Measurements from ENCODE around the gene FMN2.

FMN2 gene

GRCh38 chr1:240423246-240423924, 331.7 kb downstream of the FMN2 start:
- no peak for DNase-seq (ENCODE audit: low read depth in 3 of 3)

- no peak for DNase-seq (ENCODE audit: low read depth in 3 of 3)
These were observed 333.2 kb downstream of the FMN2 start for GRCh38 chr1:240424740-240425464.

GRCh38 chr1:240426051-240426450, 334.4 kb downstream of the FMN2 start:
- DNase-seq (ENCODE audit: low read depth in 3 of 3) = no peak

GRCh38 chr1:240435996-240436566, 344.4 kb downstream of the FMN2 start:
- no peak for DNase-seq (ENCODE audit: low read depth in 3 of 3)

- no peak for DNase-seq (ENCODE audit: low read depth in 3 of 3)
These were observed 350.0 kb downstream of the FMN2 start for GRCh38 chr1:240441669-240442068.

- DNase-seq (ENCODE audit: low read depth in 3 of 3) = no peak
These were observed 353.7 kb downstream of the FMN2 start for GRCh38 chr1:240445369-240445768.

GRCh38 chr1:240455228-240455821, 363.6 kb downstream of the FMN2 start:
- DNase-seq (ENCODE audit: low read depth in 3 of 3) = no peak

- DNase-seq (ENCODE audit: low read depth in 3 of 3) = no peak
These were observed 365.5 kb downstream of the FMN2 start for GRCh38 chr1:240457203-240457602.

- DNase-seq (ENCODE audit: low read depth in 3 of 3) = no peak
These were observed 370.6 kb downstream of the FMN2 start for GRCh38 chr1:240462277-240462676.

- no peak for DNase-seq (ENCODE audit: low read depth in 3 of 3)
These were observed 371.2 kb downstream of the FMN2 start for GRCh38 chr1:240462766-240463395.

GRCh38 chr1:240464099-240464498, 372.4 kb downstream of the FMN2 start:
- no peak for DNase-seq (ENCODE audit: low read depth in 3 of 3)

GRCh38 chr1:240465531-240465940, 373.9 kb downstream of the FMN2 start:
- no peak for DNase-seq (ENCODE audit: low read depth in 3 of 3)

- DNase-seq (ENCODE audit: low read depth in 3 of 3) = no peak
These were observed 374.8 kb downstream of the FMN2 start for GRCh38 chr1:240466509-240466908.

GRCh38 chr1:240467895-240468294, 376.2 kb downstream of the FMN2 start:
- DNase-seq (ENCODE audit: low read depth in 3 of 3) = no peak

GRCh38 chr1:240468656-240469055, 377.0 kb downstream of the FMN2 start:
- DNase-seq (ENCODE audit: low read depth in 3 of 3) = no peak

- no peak for DNase-seq (ENCODE audit: low read depth in 3 of 3)
These were observed 382.5 kb downstream of the FMN2 start for GRCh38 chr1:240474133-240474614.

GRCh38 chr1:240475832-240476231, 384.1 kb downstream of the FMN2 start:
- no peak for DNase-seq (ENCODE audit: low read depth in 3 of 3)

GRCh38 chr1:240478536-240478935, 386.9 kb downstream of the FMN2 start:
- DNase-seq (ENCODE audit: low read depth in 3 of 3) = no peak

GRCh38 chr1:240484804-240485443, 393.2 kb downstream of the FMN2 start:
- DNase-seq (ENCODE audit: low read depth in 3 of 3) = no peak

GRCh38 chr1:240486611-240487010, 394.9 kb downstream of the FMN2 start:
- DNase-seq (ENCODE audit: low read depth in 3 of 3) = no peak

GRCh38 chr1:240487493-240487892, 395.8 kb downstream of the FMN2 start:
- no peak for DNase-seq (ENCODE audit: low read depth in 3 of 3)

- no peak for DNase-seq (ENCODE audit: low read depth in 3 of 3)
These were observed 399.5 kb downstream of the FMN2 start for GRCh38 chr1:240491156-240491555.

Data from stimulated activated CD4-positive, alpha-beta T cell treated with anti-CD3 and anti-CD28 coated beads, TNF-alpha, amount 100 ng/mL, for 24 hours (primary cell).